Tibial nerve (tissue), 4 donors: Measurements from ENCODE around the gene GLP1R. TPM values are rescaled to one million over a fixed set of nuclear protein-coding genes. Genes with fewer than 3 reads are reported as not detected.

Experiments
- DNase-seq, 2 donors: peaks; one replicate each; pipeline ENCODE4 v3.0.0-alpha.2; 2019; ENCODE audit warnings: low spot score in 2 of 2
- H3K27ac ChIP-seq, 4 donors: fragments of 200-600 bp; sonication (generic) in 3 of 4; one replicate each; pipeline ENCODE4 v1.5.1; 2017 to 2019; ENCODE audit warnings: mild to moderate bottlenecking in 1 of 4
- H3K27me3 ChIP-seq, 2 donors: fragments of 200-600 bp; sonication (generic) in 1 of 2; one replicate each; pipeline versions ENCODE4 v1.5.1 to v1.6.0; 2017 to 2019
- H3K36me3 ChIP-seq, 3 donors: fragments of 200-600 bp; sonication (generic); one replicate each; pipeline ENCODE4 v1.5.1; 2018 to 2019
- H3K4me1 ChIP-seq, 4 donors: fragments of 200-600 bp; sonication (generic) in 3 of 4; one replicate each; pipeline ENCODE4 v1.5.1; 2017 to 2019
- H3K4me3 ChIP-seq, 4 donors: fragments of 200-600 bp; sonication (generic) in 3 of 4; one replicate each; pipeline ENCODE4 v1.5.1; 2017 to 2019; ENCODE audit warnings: mild to moderate bottlenecking in 1 of 4, moderate library complexity in 1 of 4
- H3K9me3 ChIP-seq, 4 donors: fragments of 200-600 bp; sonication (generic) in 3 of 4; one replicate each; pipeline ENCODE4 v1.5.1; 2017 to 2019
- EP300 ChIP-seq, 2 donors: sonication (generic); formaldehyde crosslinking; IDR thresholded peaks; one replicate each; pipeline ENCODE4 v1.6.1; 2017; ENCODE audit warnings: antibody characterized with exemption in 2 of 2, mild to moderate bottlenecking in 1 of 2
- POLR2A ChIP-seq, 2 donors: fragments of 450-650 bp; IDR thresholded peaks; one replicate each; pipeline ENCODE4 v1.6.1; 2017; ENCODE audit warnings: antibody characterized with exemption in 2 of 2, mild to moderate bottlenecking in 2 of 2, moderate library complexity in 2 of 2
- WGBS, 2 donors: methylation state at CpG; one replicate each; pipeline ENCODE4 v1.1.5; 2018; 5-methylcytosine and 5-hydroxymethylcytosine counted together
- total RNA-seq, 4 donors: library from RNA; depleted of rRNA; stranded (reverse); fragments of >200 nt; gene quantifications; one replicate each; pipeline ENCODE4 v1.1.0, GENCODE V29; 2016
- TF ChIP-seq, protein P1 (sequence below), 5 experiments: fragments of 200-600 bp in 3 of 5; fragments of 450-650 bp in 2 of 5; sonication (generic) in 3 of 5; IDR thresholded peaks; one replicate each; pipeline ENCODE4 v1.5.1; 2016 to 2019; ENCODE audit warnings: antibody characterized with exemption in 5 of 5, mild to moderate bottlenecking in 3 of 5, moderate library complexity in 2 of 5

The GLP1R gene
- total RNA-seq, 4 donors from 2014 or later, result 0.20 to 4.2 (median 1.3) TPM

DNA sequence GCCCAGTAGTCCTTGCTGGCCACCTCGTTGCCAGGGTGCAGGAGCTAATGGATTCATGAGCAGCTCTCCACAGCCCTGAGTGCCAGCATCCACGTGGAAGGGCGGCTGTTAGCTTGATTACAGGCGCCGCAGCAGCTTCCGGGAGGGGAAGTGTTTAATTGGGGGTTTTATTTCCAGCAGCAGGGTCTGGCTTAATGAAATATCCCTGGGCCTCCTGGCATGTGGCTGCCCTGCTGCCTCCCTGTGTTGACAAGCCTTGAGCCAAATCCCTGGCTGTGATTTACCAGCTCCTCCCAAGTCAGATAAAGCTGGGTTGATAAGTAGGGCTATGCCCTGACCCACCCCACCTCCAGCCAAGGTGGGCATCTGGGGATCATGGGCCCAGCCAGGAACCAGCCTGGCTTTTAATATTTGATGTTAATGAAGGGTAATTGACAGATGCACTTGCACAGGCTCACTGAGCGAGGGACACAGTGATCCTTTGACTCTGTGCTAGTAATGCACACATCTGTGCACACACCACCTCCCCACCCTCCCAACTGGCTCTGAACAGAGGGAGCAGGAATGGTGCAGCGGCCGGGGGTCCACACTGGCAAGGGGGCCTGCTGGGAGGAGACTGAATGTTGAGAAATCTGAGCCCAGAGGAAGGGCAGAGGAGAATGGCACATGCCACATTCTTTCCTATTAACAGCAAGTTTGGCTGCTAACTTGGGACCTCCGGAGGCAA lies 13.6 kb downstream of the GLP1R start:
- WGBS, 2 donors, result 25 to 32% methylated on average over 8 to 10 of the region's 10 CpGs
- no peak for TF ChIP-seq POLR2A (IDR thresholded peaks at IDR 0.05)
- no peak for TF ChIP-seq EP300 (IDR thresholded peaks at IDR 0.05)
- TF ChIP-seq, protein P1, sequence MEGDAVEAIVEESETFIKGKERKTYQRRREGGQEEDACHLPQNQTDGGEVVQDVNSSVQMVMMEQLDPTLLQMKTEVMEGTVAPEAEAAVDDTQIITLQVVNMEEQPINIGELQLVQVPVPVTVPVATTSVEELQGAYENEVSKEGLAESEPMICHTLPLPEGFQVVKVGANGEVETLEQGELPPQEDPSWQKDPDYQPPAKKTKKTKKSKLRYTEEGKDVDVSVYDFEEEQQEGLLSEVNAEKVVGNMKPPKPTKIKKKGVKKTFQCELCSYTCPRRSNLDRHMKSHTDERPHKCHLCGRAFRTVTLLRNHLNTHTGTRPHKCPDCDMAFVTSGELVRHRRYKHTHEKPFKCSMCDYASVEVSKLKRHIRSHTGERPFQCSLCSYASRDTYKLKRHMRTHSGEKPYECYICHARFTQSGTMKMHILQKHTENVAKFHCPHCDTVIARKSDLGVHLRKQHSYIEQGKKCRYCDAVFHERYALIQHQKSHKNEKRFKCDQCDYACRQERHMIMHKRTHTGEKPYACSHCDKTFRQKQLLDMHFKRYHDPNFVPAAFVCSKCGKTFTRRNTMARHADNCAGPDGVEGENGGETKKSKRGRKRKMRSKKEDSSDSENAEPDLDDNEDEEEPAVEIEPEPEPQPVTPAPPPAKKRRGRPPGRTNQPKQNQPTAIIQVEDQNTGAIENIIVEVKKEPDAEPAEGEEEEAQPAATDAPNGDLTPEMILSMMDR (IDR thresholded peaks at IDR 0.05), result no peak
- Histone ChIP-seq H3K9me3 (no peaks in the 10 kb centered on the region), H3K4me1 (no peaks in the 10 kb centered on the region), H3K36me3 (no peaks in the 10 kb centered on the region), H3K27me3 (peaks cover 0 to 17% of the 10 kb centered on the region in 2 donors), H3K4me3 (no peak overlapping the region), H3K27ac (no peak overlapping the region)
- DNase-seq, result no peak

DNA sequence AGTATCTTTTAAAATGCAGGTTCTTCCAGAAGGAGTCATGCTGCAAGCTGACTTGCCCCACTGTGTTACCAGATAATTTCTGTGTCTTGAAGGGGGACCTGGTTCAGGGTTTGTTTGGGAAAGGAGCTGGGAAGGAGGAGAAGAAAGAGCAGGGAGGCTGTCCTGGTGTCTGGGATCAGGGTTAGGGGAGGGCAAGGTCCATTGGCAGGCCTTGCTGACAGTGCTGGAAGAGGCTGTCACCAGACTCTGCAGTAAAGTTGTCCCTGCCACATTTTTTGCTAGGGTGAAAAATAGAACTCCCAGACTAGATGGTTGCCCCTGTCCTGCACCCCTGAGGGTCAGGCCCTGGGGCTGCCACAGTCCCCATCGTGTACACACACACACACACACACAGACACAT lies 14.9 kb downstream of the GLP1R start:
- H3K27ac ChIP-seq, result no peak overlapping the region
- no peaks in the 10 kb centered on the region for H3K36me3 ChIP-seq
- no peaks in the 10 kb centered on the region for H3K9me3 ChIP-seq
- no peaks in the 10 kb centered on the region for H3K4me1 ChIP-seq
- no peak for DNase-seq
- no peak overlapping the region for H3K4me3 ChIP-seq
- peaks cover 0 to 11% of the 10 kb centered on the region in 2 donors for H3K27me3 ChIP-seq
- TF ChIP-seq POLR2A (IDR thresholded peaks at IDR 0.05) (no peak), EP300 (IDR thresholded peaks at IDR 0.05) (no peak)
- TF ChIP-seq, protein P1 (IDR thresholded peaks at IDR 0.05), result no peak
- 9 to 27% methylated on average over 1 of the region's 1 CpG for WGBS, 2 donors

DNA sequence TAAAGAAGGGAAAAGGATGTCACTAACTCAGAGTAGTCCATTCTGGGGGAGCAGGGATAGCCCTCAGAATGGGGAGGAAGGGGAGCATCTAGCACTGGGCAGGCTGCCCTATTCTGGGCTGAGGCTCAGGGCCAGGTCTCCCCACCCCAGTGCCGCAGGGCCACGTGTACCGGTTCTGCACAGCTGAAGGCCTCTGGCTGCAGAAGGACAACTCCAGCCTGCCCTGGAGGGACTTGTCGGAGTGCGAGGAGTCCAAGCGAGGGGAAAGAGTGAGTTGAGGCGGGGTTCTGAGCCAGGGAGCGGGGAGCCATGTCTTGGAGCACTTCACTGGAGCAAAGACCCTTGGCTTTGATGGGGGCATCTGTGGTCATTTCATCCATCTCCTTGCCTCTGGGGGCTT lies 17.0 kb downstream of the GLP1R start:
- WGBS, 2 donors, result 82 to 97% methylated on average over 8 of the region's 8 CpGs

DNA sequence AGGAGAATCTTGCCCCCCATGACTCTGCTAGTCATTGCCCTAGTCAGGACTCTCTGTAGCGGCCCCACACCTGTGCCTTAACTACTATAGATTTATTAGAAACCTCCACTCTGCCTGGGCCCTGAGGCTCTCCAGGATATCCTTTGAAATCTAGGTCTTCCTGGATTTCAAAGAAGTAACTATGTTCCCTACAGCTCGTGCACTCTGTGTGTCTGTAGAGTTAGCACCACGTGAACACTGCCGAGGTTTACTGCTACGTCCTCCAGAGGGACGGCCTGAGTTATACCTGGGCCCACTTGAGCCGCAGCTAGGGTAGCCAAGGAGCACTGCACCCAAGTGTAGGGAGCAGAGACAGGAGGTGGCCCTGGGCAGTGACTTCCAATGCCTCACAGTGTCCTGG lies 19.8 kb downstream of the GLP1R start:
- Histone ChIP-seq H3K27me3 (no peaks in the 10 kb centered on the region), H3K36me3 (no peaks in the 10 kb centered on the region), H3K9me3 (no peaks in the 10 kb centered on the region), H3K4me1 (no peaks in the 10 kb centered on the region), H3K4me3 (no peak overlapping the region), H3K27ac (no peak overlapping the region)
- no peak for TF ChIP-seq EP300 (IDR thresholded peaks at IDR 0.05)
- TF ChIP-seq, protein P1 (IDR thresholded peaks at IDR 0.05), result no peak
- no peak for DNase-seq
- 65 to 67% methylated on average over 7 of the region's 7 CpGs for WGBS, 2 donors

More for the DNA sequence above, 17.0 kb downstream of the GLP1R start:
- TF ChIP-seq POLR2A (IDR thresholded peaks at IDR 0.05), result no peak
- TF ChIP-seq EP300 (IDR thresholded peaks at IDR 0.05), result no peak
- TF ChIP-seq, protein P1 (IDR thresholded peaks at IDR 0.05), result no peak
- no peaks in the 10 kb centered on the region for H3K36me3 ChIP-seq
- H3K27me3 ChIP-seq, result no peaks in the 10 kb centered on the region
- H3K9me3 ChIP-seq, result no peaks in the 10 kb centered on the region
- H3K27ac ChIP-seq, result no peak overlapping the region
- no peaks in the 10 kb centered on the region for H3K4me1 ChIP-seq
- no peak overlapping the region for H3K4me3 ChIP-seq
- no peak for DNase-seq

DNA sequence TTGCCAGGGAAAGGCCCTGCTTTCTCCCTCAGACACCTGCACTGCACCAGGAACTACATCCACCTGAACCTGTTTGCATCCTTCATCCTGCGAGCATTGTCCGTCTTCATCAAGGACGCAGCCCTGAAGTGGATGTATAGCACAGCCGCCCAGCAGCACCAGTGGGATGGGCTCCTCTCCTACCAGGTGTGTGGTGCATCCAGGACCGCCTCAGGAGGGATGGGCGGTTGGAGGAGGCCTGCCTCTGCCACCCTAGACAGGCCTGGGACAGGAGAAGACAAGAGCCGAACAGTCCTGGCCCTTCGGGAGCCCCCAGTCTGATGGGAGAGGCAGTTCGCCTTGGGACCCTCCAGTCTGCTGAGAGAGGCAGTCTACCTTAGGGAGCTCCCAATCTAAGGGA lies 24.2 kb downstream of the GLP1R start:
- no peak for DNase-seq
- no peaks in the 10 kb centered on the region for H3K4me1 ChIP-seq
- H3K27ac ChIP-seq, result no peak overlapping the region
- no peaks in the 10 kb centered on the region for H3K36me3 ChIP-seq
- no peak overlapping the region for H3K4me3 ChIP-seq
- no peaks in the 10 kb centered on the region for H3K27me3 ChIP-seq
- TF ChIP-seq, protein P1 (IDR thresholded peaks at IDR 0.05), result no peak
- TF ChIP-seq POLR2A (IDR thresholded peaks at IDR 0.05) (no peak), EP300 (IDR thresholded peaks at IDR 0.05) (no peak)
- H3K9me3 ChIP-seq, result no peaks in the 10 kb centered on the region
- WGBS, 2 donors, result 97 to 98% methylated on average over 8 to 9 of the region's 9 CpGs
